Astrocyte of the spinal cord (primary cell): ENCODE results near the gene GRSF1.

Experiments used
- DNase-seq: peaks from one replicate; pipeline ENCODE4 v3.0.0; 2011; ENCODE audit warnings: low read depth, low spot score
- H3K4me3 ChIP-seq: 2 replicates; pipeline ENCODE4 v1.5.1; 2011; ENCODE audit warnings: low read depth, mild to moderate bottlenecking, low read length, moderate library complexity
- CTCF ChIP-seq: IDR thresholded peaks from 2 replicates; pipeline ENCODE4 v1.5.1; 2012; ENCODE audit warnings: low read depth, mild to moderate bottlenecking, low read length, inconsistent platforms
- in situ Hi-C: cut with HindIII; loops from 2 replicates; pipeline ENCODE4 v1.10.0; 2017; ENCODE audit warnings: low sequenced_read_pairs

GRSF1 gene

GRCh38 chr4:70818921-70819320 lies 20.8 kb downstream of the GRSF1 start:
- no peak for TF ChIP-seq CTCF
- no peak overlapping the region for H3K4me3 ChIP-seq
- no peak for DNase-seq
- in situ Hi-C loops = no loop called here

- TF ChIP-seq CTCF = no peak
- in situ Hi-C loops = no loop called here
- DNase-seq = no peak
- no peak overlapping the region for H3K4me3 ChIP-seq
These were observed 21.4 kb downstream of the GRSF1 start for GRCh38 chr4:70818173-70818855.

GRCh38 chr4:70816894-70817293 lies 22.8 kb downstream of the GRSF1 start:
- in situ Hi-C loops = no loop called here
- no peak for TF ChIP-seq CTCF
- H3K4me3 ChIP-seq = no peak overlapping the region
- no peak for DNase-seq

- H3K4me3 ChIP-seq = no peak overlapping the region
- in situ Hi-C loops = no loop called here
- no peak for TF ChIP-seq CTCF
- no peak for DNase-seq
These were observed 24.3 kb downstream of the GRSF1 start for GRCh38 chr4:70815370-70815769.

GRCh38 chr4:70808151-70808550 lies 31.5 kb downstream of the GRSF1 start:
- DNase-seq = no peak
- in situ Hi-C loops = no loop called here
- H3K4me3 ChIP-seq = no peak overlapping the region
- TF ChIP-seq CTCF = no peak

- no peak for TF ChIP-seq CTCF
- in situ Hi-C loops = no loop called here
These were observed 36.6 kb downstream of the GRSF1 start for GRCh38 chr4:70802928-70803580.

More at GRCh38 chr4:70802928-70803580, 36.6 kb downstream of the GRSF1 start:
- H3K4me3 ChIP-seq = no peak overlapping the region
- DNase-seq = no peak
